ENCODE data around the gene SDR39U1.

SDR39U1 gene

GRCh38 chr14:24411443-24412389 is 30.9 kb downstream of the SDR39U1 start:
- DNase-seq (ENCODE audit: low read depth, low spot score) = no peak

GRCh38 chr14:24409956-24410355 is 32.6 kb downstream of the SDR39U1 start:
- DNase-seq (ENCODE audit: low read depth, low spot score) = no peak

- no peak for DNase-seq (ENCODE audit: low read depth, low spot score)
Measured at GRCh38 chr14:24409192-24409591, 33.4 kb downstream of the SDR39U1 start.

GRCh38 chr14:24408764-24409163 is 33.8 kb downstream of the SDR39U1 start:
- no peak for DNase-seq (ENCODE audit: low read depth, low spot score)

- no peak for DNase-seq (ENCODE audit: low read depth, low spot score)
Measured at GRCh38 chr14:24407608-24408325, 34.8 kb downstream of the SDR39U1 start.

- no peak for DNase-seq (ENCODE audit: low read depth, low spot score)
Measured at GRCh38 chr14:24406416-24406815, 36.2 kb downstream of the SDR39U1 start.

GRCh38 chr14:24404814-24405213 is 37.8 kb downstream of the SDR39U1 start:
- DNase-seq (ENCODE audit: low read depth, low spot score) = no peak

GRCh38 chr14:24403294-24403998 is 39.1 kb downstream of the SDR39U1 start:
- DNase-seq (ENCODE audit: low read depth, low spot score) = no peak

- no peak for DNase-seq (ENCODE audit: low read depth, low spot score)
Measured at GRCh38 chr14:24401810-24402702, 40.5 kb downstream of the SDR39U1 start.

- no peak for DNase-seq (ENCODE audit: low read depth, low spot score)
Measured at GRCh38 chr14:24399999-24400718, 42.4 kb downstream of the SDR39U1 start.

GRCh38 chr14:24399447-24399822 is 43.1 kb downstream of the SDR39U1 start:
- DNase-seq (ENCODE audit: low read depth, low spot score) = no peak

GRCh38 chr14:24398653-24399446 is 43.7 kb downstream of the SDR39U1 start, which contains the start of gene NYNRIN:
Gene NYNRIN (plus strand): TSS chr14:24399003. CDS start chr14:24399247, 244 bp downstream.
- no peak for DNase-seq (ENCODE audit: low read depth, low spot score)

- no peak for DNase-seq (ENCODE audit: low read depth, low spot score)
Measured at GRCh38 chr14:24398293-24398652, 44.3 kb downstream of the SDR39U1 start.

GRCh38 chr14:24397639-24398292 is 44.8 kb downstream of the SDR39U1 start:
- DNase-seq (ENCODE audit: low read depth, low spot score) = no peak

GRCh38 chr14:24395609-24396582 is 46.7 kb downstream of the SDR39U1 start:
- DNase-seq (ENCODE audit: low read depth, low spot score) = no peak

- DNase-seq (ENCODE audit: low read depth, low spot score) = no peak
Measured at GRCh38 chr14:24394275-24394674, 48.3 kb downstream of the SDR39U1 start.

- no peak for DNase-seq (ENCODE audit: low read depth, low spot score)
Measured at GRCh38 chr14:24392325-24393091, 50.1 kb downstream of the SDR39U1 start.
